ENCODE results near the gene ZBTB8OS. TPM values are rescaled to one million over a fixed set of nuclear protein-coding genes. Genes with fewer than 3 reads are reported as not detected.
A peak's percentile ranks its signal among the peaks of the same experiment; 100 is the strongest.
"Not testable (repeated sequence)": the region's sequence is repeated elsewhere in the genome, so short reads cannot be mapped to it uniquely, and the experiment has no call there.

Gene ZBTB8OS
- total and polyA plus RNA-seq, 4 donors, result 12.3 to 33.8 (median 16.7) TPM

- DNase-seq (ENCODE audit: low spot score), result no peak
- peaks cover 3 to 21% (median 14%) of the 10 kb centered on the region in 4 donors for H3K4me1 ChIP-seq (ENCODE audit: control insufficient read depth in 4 of 4, insufficient read depth in 4 of 4, low read length in 3 of 4)
- no peak overlapping the region for H3K9ac ChIP-seq (ENCODE audit: low read depth in 1 of 2, low read length in 2 of 2)
- 75% methylated on average over 6 of the region's 6 CpGs for WGBS
- H3K4me3 ChIP-seq (ENCODE audit: low read depth in 1 of 3, low read length in 3 of 3), result no peak overlapping the region
- no peaks in the 10 kb centered on the region for H3K9me3 ChIP-seq (ENCODE audit: control insufficient read depth in 4 of 4, low read length in 3 of 4)
- no peak overlapping the region for H3K27ac ChIP-seq (ENCODE audit: low read depth in 1 of 2, low read length in 2 of 2)
- TF ChIP-seq EGR1 (IDR thresholded peaks at IDR 0.05; ENCODE audit: low read depth in 2 of 2), result no peak
- no peak for TF ChIP-seq MAX (IDR thresholded peaks at IDR 0.05)
- TF ChIP-seq RXRA (IDR thresholded peaks at IDR 0.05), result peak in 1 of 2 donors; percentile 48
- TF ChIP-seq RAD21 (IDR thresholded peaks at IDR 0.05), result no peak
- H3K27me3 ChIP-seq (ENCODE audit: control insufficient read depth in 4 of 4, insufficient read depth in 4 of 4, low read length in 3 of 4), result no peaks in the 10 kb centered on the region
- H3K36me3 ChIP-seq (ENCODE audit: control insufficient read depth in 4 of 4, insufficient read depth in 3 of 4, low read depth in 1 of 4, low read length in 3 of 4), result peaks cover 0 to 4% (median under 1%) of the 10 kb centered on the region in 4 donors
These were observed 2.8 kb downstream of the ZBTB8OS start for GRCh38 chr1:32647308-32648134.

GRCh38 chr1:32644426-32644825 lies 5.9 kb downstream of the ZBTB8OS start:
- H3K27me3 ChIP-seq (ENCODE audit: control insufficient read depth in 4 of 4, insufficient read depth in 4 of 4, low read length in 3 of 4), result no peaks in the 10 kb centered on the region
- no peak for DNase-seq (ENCODE audit: low spot score)
- peaks cover 0 to 10% (median 8%) of the 10 kb centered on the region in 4 donors for H3K4me1 ChIP-seq (ENCODE audit: control insufficient read depth in 4 of 4, insufficient read depth in 4 of 4, low read length in 3 of 4)
- TF ChIP-seq TAF1 (conservative IDR thresholded peaks at IDR 0.05), result no peak
- no peak for TF ChIP-seq NR2F2 (IDR thresholded peaks at IDR 0.05)
- no peak for TF ChIP-seq YY1 (IDR thresholded peaks at IDR 0.05)
- no peak for TF ChIP-seq JUND (IDR thresholded peaks at IDR 0.05)
- no peak for TF ChIP-seq FOXA1 (IDR thresholded peaks at IDR 0.05)
- TF ChIP-seq RAD21 (IDR thresholded peaks at IDR 0.05), result no peak
- TF ChIP-seq HNF4G (IDR thresholded peaks at IDR 0.05), result no peak
- no peak for TF ChIP-seq SP1 (IDR thresholded peaks at IDR 0.05)
- no peak for TF ChIP-seq CTCF (IDR thresholded peaks at IDR 0.05; ENCODE audit: low read depth, low read length, missing input control)
- TF ChIP-seq RXRA (IDR thresholded peaks at IDR 0.05), result no peak
- TF ChIP-seq FOXA2 (IDR thresholded peaks at IDR 0.05), result no peak
- TF ChIP-seq GABPA (IDR thresholded peaks at IDR 0.05 in 1 of 2, conservative IDR thresholded peaks at IDR 0.05 in 1 of 2), result no peak
- TF ChIP-seq ATF3 (IDR thresholded peaks at IDR 0.05), result no peak
- TF ChIP-seq REST (IDR thresholded peaks at IDR 0.05), result no peak
- TF ChIP-seq HNF4A (conservative IDR thresholded peaks at IDR 0.05), result no peak
- H3K36me3 ChIP-seq (ENCODE audit: control insufficient read depth in 4 of 4, insufficient read depth in 3 of 4, low read depth in 1 of 4, low read length in 3 of 4), result peaks cover 0 to 1% (median 0%) of the 10 kb centered on the region in 4 donors
- H3K4me3 ChIP-seq (ENCODE audit: low read depth in 1 of 3, low read length in 3 of 3), result no peak overlapping the region
- no peak overlapping the region for H3K9ac ChIP-seq (ENCODE audit: low read depth in 1 of 2, low read length in 2 of 2)
- WGBS, result 49% methylated on average over 4 of the region's 4 CpGs
- no peaks in the 10 kb centered on the region for H3K9me3 ChIP-seq (ENCODE audit: control insufficient read depth in 4 of 4, low read length in 3 of 4)
- no peak overlapping the region for H3K27ac ChIP-seq (ENCODE audit: low read depth in 1 of 2, low read length in 2 of 2)

GRCh38 chr1:32642292-32642827 lies 8.0 kb downstream of the ZBTB8OS start:
- H3K9me3 ChIP-seq (ENCODE audit: control insufficient read depth in 4 of 4, low read length in 3 of 4); H3K27me3 ChIP-seq (ENCODE audit: control insufficient read depth in 4 of 4, insufficient read depth in 4 of 4, low read length in 3 of 4); H3K9ac ChIP-seq (ENCODE audit: low read depth in 1 of 2, low read length in 2 of 2); H3K36me3 ChIP-seq (ENCODE audit: control insufficient read depth in 4 of 4, insufficient read depth in 3 of 4, low read depth in 1 of 4, low read length in 3 of 4); H3K4me3 ChIP-seq (ENCODE audit: low read depth in 1 of 3, low read length in 3 of 3); H3K27ac ChIP-seq (ENCODE audit: low read depth in 1 of 2, low read length in 2 of 2); H3K4me1 ChIP-seq (ENCODE audit: control insufficient read depth in 4 of 4, insufficient read depth in 4 of 4, low read length in 3 of 4); DNase-seq (ENCODE audit: low spot score): not testable (repeated sequence)
- WGBS, result 91% methylated on average over 8 of the region's 8 CpGs
